Activated gamma-delta T cell (primary cell): Measurements from ENCODE around the gene FAM20C.

Source experiments
- DNase-seq: peaks from one replicate; lab custom pipeline; 2025; lab: John Stamatoyannopoulos, UW

FAM20C gene

GRCh38 chr7:271266-272107 is 79.1 kb downstream of the FAM20C start:
- DNase-seq: no peak

- DNase-seq: no peak
These were observed 79.8 kb downstream of the FAM20C start for GRCh38 chr7:272108-272615.

GRCh38 chr7:272631-273030 is 80.3 kb downstream of the FAM20C start:
- DNase-seq: no peak

GRCh38 chr7:273327-273726 is 81.0 kb downstream of the FAM20C start:
- DNase-seq: no peak

GRCh38 chr7:274266-274665 is 81.9 kb downstream of the FAM20C start:
- no peak for DNase-seq

GRCh38 chr7:276230-276835 is 84.0 kb downstream of the FAM20C start:
- no peak for DNase-seq

- DNase-seq: no peak
These were observed 84.9 kb downstream of the FAM20C start for GRCh38 chr7:277228-277627.

- no peak for DNase-seq
These were observed 85.7 kb downstream of the FAM20C start for GRCh38 chr7:278081-278480.

- DNase-seq: no peak
These were observed 87.5 kb downstream of the FAM20C start for GRCh38 chr7:279821-280220.

- no peak for DNase-seq
These were observed 88.1 kb downstream of the FAM20C start for GRCh38 chr7:280461-280860.

- no peak for DNase-seq
These were observed 89.3 kb downstream of the FAM20C start for GRCh38 chr7:281637-282036.

- no peak for DNase-seq
These were observed 90.2 kb downstream of the FAM20C start for GRCh38 chr7:282621-283020.

- DNase-seq: no peak
These were observed 92.7 kb downstream of the FAM20C start for GRCh38 chr7:284762-285722.

GRCh38 chr7:285731-286130 is 93.4 kb downstream of the FAM20C start:
- DNase-seq: no peak

- no peak for DNase-seq
These were observed 93.9 kb downstream of the FAM20C start for GRCh38 chr7:286266-286665.

GRCh38 chr7:288671-289101 is 96.3 kb downstream of the FAM20C start:
- no peak for DNase-seq

GRCh38 chr7:289209-289755 is 96.9 kb downstream of the FAM20C start:
- no peak for DNase-seq

GRCh38 chr7:289756-290553 is 97.6 kb downstream of the FAM20C start, which contains the start of gene FOXL3:
TSS of gene FOXL3 (plus strand) at chr7:290170. CDS start at chr7:290170, 0 bp downstream.
- DNase-seq: no peak

GRCh38 chr7:290554-291372 is 98.4 kb downstream of the FAM20C start:
- no peak for DNase-seq
